GM18519 (cell line): Measurements from ENCODE around the gene PTK7.
"Not testable (repeated sequence)": the region's sequence is repeated elsewhere in the genome, so short reads cannot be mapped to it uniquely, and the experiment has no call there.

Experiments
- ATAC-seq: cut with Tn5 transposase; IDR thresholded peaks from one replicate; pipeline ENCODE4 v1.9.1; 2021; ENCODE audit warnings: mild to moderate bottlenecking, moderate library complexity; ENCODE audit not compliant: unreplicated experiment, low FRiP score

The PTK7 gene

DNA sequence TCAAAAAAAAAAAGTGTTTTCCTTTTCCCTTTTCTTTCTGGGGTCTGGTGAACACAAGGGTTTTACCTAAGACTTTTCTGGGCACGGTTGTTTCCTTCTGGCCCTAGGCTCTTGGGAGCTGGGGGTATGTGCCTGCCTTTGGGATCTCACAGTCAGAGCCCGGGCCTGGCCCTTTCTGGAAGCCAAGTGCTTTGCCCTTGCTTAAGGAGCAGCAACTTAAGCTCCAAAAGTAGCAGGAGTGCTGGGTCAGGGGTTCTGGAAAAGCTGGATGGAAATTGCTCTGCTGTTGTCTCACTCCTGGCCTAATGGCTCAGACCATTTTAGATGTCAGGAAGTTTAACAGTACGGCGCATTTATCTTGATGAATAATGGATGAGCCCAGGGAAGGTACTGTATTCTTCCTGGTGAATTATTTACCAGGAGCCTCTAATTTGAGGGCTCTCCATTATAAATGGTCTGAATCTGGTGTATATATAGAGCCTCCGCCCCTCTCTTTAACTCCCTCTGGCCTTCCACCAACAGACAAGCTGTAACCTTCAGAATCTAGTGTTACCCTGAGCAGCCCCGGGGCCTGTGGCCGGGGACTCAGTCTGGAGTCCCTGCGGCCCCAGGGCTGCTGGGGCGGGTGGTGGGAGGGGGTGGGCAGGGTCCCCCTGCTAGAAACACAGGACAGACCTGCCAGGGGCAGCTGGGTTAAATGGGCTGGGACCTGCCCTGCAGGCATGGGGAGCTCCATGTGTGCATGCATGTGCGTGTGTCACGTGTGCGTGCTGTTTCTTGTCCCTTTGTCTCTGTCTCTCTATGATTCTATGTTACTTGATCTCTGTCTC lies 37.5 kb downstream of the PTK7 start:
- no peak for ATAC-seq

DNA sequence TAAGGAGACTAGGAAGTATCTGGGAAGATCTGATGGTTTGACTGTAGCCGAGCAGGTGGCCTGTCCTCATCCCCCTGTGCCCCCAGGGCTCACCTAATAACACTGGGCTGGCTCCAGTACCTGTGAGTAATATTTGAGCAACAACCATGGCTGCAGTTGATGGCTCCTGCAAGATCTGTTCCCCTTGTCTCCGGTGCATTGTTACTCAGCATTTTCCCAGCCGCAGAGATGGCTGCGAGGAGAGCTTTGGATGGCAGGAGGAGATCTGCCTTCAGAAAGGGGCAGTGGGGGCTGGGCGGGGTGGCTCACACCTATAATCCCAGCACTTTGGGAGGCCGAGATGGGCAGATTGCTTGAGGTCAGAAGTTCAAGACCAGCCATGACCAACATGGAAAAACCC lies 39.3 kb downstream of the PTK7 start:
- no peak for ATAC-seq

DNA sequence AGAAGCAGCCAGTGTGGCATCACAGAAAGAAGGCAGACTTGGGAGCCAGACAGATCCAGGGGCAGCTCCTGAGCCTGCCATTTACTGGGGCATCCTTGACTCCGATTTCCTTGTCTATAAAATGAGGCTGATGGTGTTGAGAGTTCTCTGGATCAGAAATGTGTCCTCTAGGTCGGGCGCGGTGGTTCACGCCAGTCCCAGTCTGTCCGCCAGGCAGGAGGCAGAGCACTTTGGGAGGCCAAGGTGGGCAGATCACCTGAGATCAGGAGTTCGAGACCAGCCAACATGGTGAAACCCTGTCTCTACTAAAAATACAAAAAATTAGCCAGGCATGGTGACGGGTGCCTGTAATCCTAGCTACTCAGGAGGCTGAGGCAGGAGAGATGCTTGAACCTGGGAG lies 41.4 kb downstream of the PTK7 start:
- not testable (repeated sequence) for ATAC-seq

DNA sequence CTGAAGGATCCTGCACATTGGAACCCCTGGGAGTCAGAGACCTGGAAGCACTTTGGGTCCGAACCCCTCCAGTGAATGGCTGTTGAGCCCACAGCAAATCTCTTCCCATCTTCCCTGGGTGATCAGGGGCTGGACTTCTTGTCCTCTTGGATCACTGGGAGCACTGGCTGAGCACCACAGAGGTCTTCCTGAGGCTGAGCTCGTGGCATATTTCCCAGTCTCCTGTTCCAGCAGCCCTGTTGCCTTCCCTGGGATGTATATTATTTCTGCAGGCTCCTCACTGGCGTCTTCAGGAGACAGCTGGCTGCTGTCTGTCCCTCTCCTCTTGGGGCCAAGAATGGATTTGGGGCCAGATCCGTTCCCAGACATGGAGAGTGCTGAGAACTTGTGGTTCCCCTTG lies 43.4 kb downstream of the PTK7 start:
- ATAC-seq: no peak

GRCh38 chr6:43120101-43120763 lies 44.1 kb downstream of the PTK7 start:
- ATAC-seq: no peak

- ATAC-seq: no peak
These were observed 45.1 kb downstream of the PTK7 start for GRCh38 chr6:43120944-43121913.

- ATAC-seq: no peak
These were observed 46.0 kb downstream of the PTK7 start for GRCh38 chr6:43122146-43122545.

- ATAC-seq: no peak
These were observed 47.6 kb downstream of the PTK7 start for GRCh38 chr6:43123461-43124314.

DNA sequence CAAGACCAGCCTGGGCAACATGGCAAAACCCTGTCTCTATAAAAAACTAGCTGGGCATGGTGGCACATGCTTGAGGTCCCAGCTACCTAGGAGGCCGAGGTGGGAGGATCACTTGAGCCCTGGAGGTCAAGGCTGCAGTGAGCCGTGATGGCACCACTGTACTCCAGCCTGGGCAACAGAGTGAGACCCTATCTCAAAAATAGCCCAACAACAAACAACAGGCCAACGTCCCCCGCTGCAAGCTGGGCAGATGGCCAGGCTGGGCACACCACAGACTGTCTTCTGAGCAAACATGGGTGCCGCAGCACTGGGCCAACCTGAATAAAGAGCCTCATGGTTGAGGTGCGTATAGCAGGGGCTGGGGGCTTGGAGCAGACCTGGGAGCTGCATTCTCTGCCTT lies 48.4 kb downstream of the PTK7 start:
- no peak for ATAC-seq

GRCh38 chr6:43125119-43125518 lies 49.0 kb downstream of the PTK7 start:
- ATAC-seq: no peak

DNA sequence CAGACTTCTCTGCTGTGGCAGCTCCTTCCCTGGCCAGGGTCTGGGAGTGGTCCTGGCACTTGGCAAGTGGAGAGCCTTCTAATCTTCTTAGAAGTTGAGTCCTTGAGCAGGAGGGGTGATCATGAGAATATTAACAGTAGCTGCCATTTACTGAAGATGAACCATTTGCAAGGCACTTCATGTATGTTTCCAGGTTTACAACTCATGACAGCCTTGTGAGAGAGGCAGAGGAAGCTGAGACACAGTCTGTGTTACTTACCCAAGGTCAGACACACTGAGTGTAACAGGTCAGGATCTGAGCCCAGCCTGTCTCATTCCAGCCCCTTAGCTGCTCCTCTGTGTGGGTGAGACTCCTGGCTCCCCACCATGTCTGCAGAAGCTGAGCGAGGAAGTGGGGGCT lies 49.4 kb downstream of the PTK7 start:
- no peak for ATAC-seq

DNA sequence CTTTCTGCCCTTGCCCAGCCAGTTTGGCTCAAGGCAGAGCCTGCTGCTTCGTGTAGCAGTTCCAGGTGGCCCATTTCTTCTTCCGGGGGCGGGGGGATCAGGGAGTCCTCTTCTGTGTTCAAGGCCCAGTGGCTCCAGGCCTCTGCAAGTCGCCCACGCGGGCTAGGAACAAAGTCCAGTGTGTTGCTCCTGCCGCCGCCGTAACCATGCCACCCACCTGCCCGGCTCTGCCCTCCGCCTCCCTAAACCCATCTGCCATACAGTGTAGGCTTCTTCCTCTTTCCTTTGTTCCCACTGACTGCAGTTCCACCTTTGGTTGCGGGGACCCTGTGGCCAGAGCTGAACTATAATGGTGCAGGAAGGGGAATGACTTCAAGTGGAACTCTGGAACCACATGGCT lies 51.1 kb downstream of the PTK7 start:
- no peak for ATAC-seq

GRCh38 chr6:43127877-43128276 lies 51.8 kb downstream of the PTK7 start:
- no peak for ATAC-seq

DNA sequence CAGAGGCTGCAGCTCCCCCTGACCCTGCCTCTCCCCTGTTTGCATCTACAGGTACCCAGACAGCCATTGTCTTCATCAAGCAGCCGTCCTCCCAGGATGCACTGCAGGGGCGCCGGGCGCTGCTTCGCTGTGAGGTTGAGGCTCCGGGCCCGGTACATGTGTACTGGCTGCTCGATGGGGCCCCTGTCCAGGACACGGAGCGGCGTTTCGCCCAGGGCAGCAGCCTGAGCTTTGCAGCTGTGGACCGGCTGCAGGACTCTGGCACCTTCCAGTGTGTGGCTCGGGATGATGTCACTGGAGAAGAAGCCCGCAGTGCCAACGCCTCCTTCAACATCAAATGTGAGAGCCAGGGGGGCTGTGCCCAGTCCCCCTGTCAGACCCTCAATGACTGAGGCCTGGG lies 52.8 kb downstream of the PTK7 start:
- ATAC-seq: no peak

- no peak for ATAC-seq
These were observed 53.5 kb downstream of the PTK7 start for GRCh38 chr6:43129434-43130194.

DNA sequence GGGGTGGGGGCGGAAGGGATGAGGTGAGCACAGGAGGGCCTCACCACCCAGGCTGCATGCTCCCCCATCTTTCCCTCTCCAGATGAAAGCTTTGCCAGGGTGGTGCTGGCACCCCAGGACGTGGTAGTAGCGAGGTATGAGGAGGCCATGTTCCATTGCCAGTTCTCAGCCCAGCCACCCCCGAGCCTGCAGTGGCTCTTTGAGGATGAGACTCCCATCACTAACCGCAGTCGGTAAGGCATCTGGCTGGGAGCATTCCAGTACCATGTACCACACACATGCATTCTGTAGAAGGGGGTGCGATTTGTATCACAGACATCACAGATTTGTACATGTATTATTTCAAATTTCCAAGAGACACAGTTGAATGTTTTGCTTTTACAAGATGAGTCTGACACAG lies 54.3 kb downstream of the PTK7 start:
- no peak for ATAC-seq

- not testable (repeated sequence) for ATAC-seq
These were observed 55.3 kb downstream of the PTK7 start for GRCh38 chr6:43131379-43131778.

- ATAC-seq: no peak
These were observed 62.2 kb downstream of the PTK7 start for GRCh38 chr6:43138267-43138666.

DNA sequence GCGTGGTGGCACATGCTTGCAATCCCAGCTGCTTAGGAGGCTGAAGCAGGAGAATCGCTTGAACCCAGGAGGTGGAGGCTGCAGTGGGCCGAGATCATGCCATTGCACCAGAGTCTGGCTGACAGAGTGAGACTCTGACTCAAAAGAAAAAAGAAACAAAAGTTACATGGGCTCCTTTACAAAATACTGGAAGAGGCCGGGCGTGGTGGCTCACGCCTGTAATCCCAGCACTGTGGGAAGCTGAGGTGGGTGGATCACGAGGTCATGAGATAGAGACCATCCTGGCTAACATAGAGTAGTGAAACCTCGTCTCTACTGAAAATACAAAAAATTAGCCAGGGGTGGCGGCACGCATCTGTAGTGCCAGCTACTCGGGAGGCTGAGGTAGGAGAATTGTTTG lies 63.9 kb downstream of the PTK7 start:
- ATAC-seq: not testable (repeated sequence)
